HepG2 (cell line): ENCODE results near the gene AAMP. TPM values are rescaled to one million over a fixed set of nuclear protein-coding genes. Genes with fewer than 3 reads are reported as not detected.
A peak's percentile ranks its signal among the peaks of the same experiment; 100 is the strongest.

Source experiments
- ERF ChIP-seq: IDR thresholded peaks from 2 replicates; pipeline ENCODE4 v1.6.1; 2018; ENCODE audit warnings: missing biosample characterization, missing genetic modification reagents
- GZF1 ChIP-seq: sonication (generic); formaldehyde crosslinking; IDR thresholded peaks from 2 replicates; pipeline ENCODE4 v1.5.1; 2020; ENCODE audit warnings: mild to moderate bottlenecking, missing genetic modification reagents
- HOXA7 ChIP-seq: sonication (generic); formaldehyde crosslinking; IDR thresholded peaks from 2 replicates; pipeline ENCODE4 v1.8.1; 2022; ENCODE audit warnings: mild to moderate bottlenecking, missing genetic modification reagents, moderate library complexity
- KAT2B ChIP-seq: fragments of 150-350 bp; IDR thresholded peaks from 2 replicates; pipeline ENCODE4 v1.6.1; 2014; ENCODE audit warnings: low read depth, low read length, borderline replicate concordance
- KMT2A ChIP-seq: sonication (generic); formaldehyde crosslinking; IDR thresholded peaks from 2 replicates; pipeline ENCODE4 v1.4.0; 2020; ENCODE audit warnings: missing genetic modification reagents
- SCMH1 ChIP-seq: sonication (generic); formaldehyde crosslinking; IDR thresholded peaks from 2 replicates; pipeline ENCODE4 v1.9.0; 2021; ENCODE audit warnings: missing genetic modification reagents, mild to moderate bottlenecking, borderline replicate concordance
- SRSF9 ChIP-seq: fragments of 200-400 bp; formaldehyde crosslinking; IDR thresholded peaks from 2 replicates; pipeline ENCODE4 v1.6.1; 2018; ENCODE audit warnings: borderline replicate concordance, mild to moderate bottlenecking, low read depth, low read length; ENCODE audit not compliant: insufficient read depth, poor library complexity, severe bottlenecking
- TBL1XR1 ChIP-seq: fragments of 150-350 bp; IDR thresholded peaks from 2 replicates; pipeline ENCODE4 v1.6.1; 2014; ENCODE audit warnings: borderline replicate concordance, low read length; ENCODE audit not compliant: partially characterized antibody
- ZFP90 ChIP-seq: sonication (generic); formaldehyde crosslinking; IDR thresholded peaks from 2 replicates; pipeline ENCODE4 v1.8.0; 2022; ENCODE audit warnings: missing genetic modification reagents, mild to moderate bottlenecking, inconsistent platforms, borderline replicate concordance
- ZMYM2 ChIP-seq: sonication (generic); formaldehyde crosslinking; IDR thresholded peaks from 2 replicates; pipeline ENCODE4 v1.8.0; 2022; ENCODE audit warnings: mild to moderate bottlenecking, missing genetic modification reagents
- ZNF230 ChIP-seq: sonication (generic); formaldehyde crosslinking; IDR thresholded peaks from 2 replicates; pipeline ENCODE4 v1.4.0; 2020; ENCODE audit warnings: mild to moderate bottlenecking, missing genetic modification reagents
- ZNF441 ChIP-seq: sonication (generic); formaldehyde crosslinking; IDR thresholded peaks from 2 replicates; pipeline ENCODE4 v1.7.0; 2021; ENCODE audit warnings: missing genetic modification reagents, borderline replicate concordance
- ZSCAN12 ChIP-seq: sonication (generic); formaldehyde crosslinking; IDR thresholded peaks from 2 replicates; pipeline ENCODE4 v1.9.0; 2021; ENCODE audit warnings: mild to moderate bottlenecking, missing genetic modification reagents
- ZSCAN31 ChIP-seq: sonication (generic); formaldehyde crosslinking; IDR thresholded peaks from 2 replicates; pipeline ENCODE4 v1.5.0; 2020; ENCODE audit warnings: low read depth, mild to moderate bottlenecking, missing genetic modification reagents
- polyA plus RNA-seq, 8 experiments: library from polyadenylated mRNA; depleted of rRNA in 3 of 8; stranded (reverse) in 7 of 8; unstranded in 1 of 8; fragments of >200 nt; fragmentation: Illumina TruSeq in 4 of 8; extraction: Trizol in 4 of 8; gene quantifications; 2 replicates each; pipeline versions ENCODE4 v1.2.1 to v1.2.3, GENCODE V29; 2011 to 2016; ENCODE audit warnings: low read depth in 4 of 8, missing spikeins in 1 of 8, mixed read lengths in 1 of 8; ENCODE audit not compliant: insufficient read depth in 1 of 8
- total RNA-seq, 5 experiments: library from RNA; depleted of rRNA; stranded (reverse); fragments of >200 nt; fragmentation: Illumina TruSeq; extraction: Trizol; gene quantifications; 2 replicates each; pipeline ENCODE4 v1.2.3, GENCODE V29; 2016; ENCODE audit warnings: low read depth in 1 of 5
- TF ChIP-seq, protein P1 (sequence below): sonication (generic); formaldehyde crosslinking; conservative IDR thresholded peaks from 2 replicates; pipeline ENCODE4 v1.4.0; 2020; ENCODE audit warnings: missing genetic modification reagents
- TF ChIP-seq, protein P2 (sequence below): sonication (generic); formaldehyde crosslinking; IDR thresholded peaks from 2 replicates; pipeline ENCODE4 v1.4.0; 2020; ENCODE audit warnings: mild to moderate bottlenecking, missing genetic modification reagents
- TF ChIP-seq, protein P3 (sequence below): sonication (generic); formaldehyde crosslinking; conservative IDR thresholded peaks from 2 replicates; pipeline ENCODE4 v1.8.0; 2022; ENCODE audit warnings: low read depth, missing genetic modification reagents
- TF ChIP-seq, protein P4 (sequence below): IDR thresholded peaks from 2 replicates; pipeline ENCODE4 v1.6.1; 2016; ENCODE audit warnings: low read depth, borderline replicate concordance
- TF ChIP-seq, protein P5 (sequence below): sonication (generic); formaldehyde crosslinking; IDR thresholded peaks from 2 replicates; pipeline ENCODE4 v1.5.0; 2020; ENCODE audit warnings: missing genetic modification reagents
- TF ChIP-seq, protein P6 (sequence below): sonication (generic); formaldehyde crosslinking; IDR thresholded peaks from 2 replicates; pipeline ENCODE4; 2020; ENCODE audit warnings: missing genetic modification reagents, mild to moderate bottlenecking, borderline replicate concordance

The AAMP gene
- total and polyA plus RNA-seq, 2 of the 13 experiments (the other 11 are each of a cell fraction or from before 2014, with no cell fraction given), result 110 to 186 TPM

DNA sequence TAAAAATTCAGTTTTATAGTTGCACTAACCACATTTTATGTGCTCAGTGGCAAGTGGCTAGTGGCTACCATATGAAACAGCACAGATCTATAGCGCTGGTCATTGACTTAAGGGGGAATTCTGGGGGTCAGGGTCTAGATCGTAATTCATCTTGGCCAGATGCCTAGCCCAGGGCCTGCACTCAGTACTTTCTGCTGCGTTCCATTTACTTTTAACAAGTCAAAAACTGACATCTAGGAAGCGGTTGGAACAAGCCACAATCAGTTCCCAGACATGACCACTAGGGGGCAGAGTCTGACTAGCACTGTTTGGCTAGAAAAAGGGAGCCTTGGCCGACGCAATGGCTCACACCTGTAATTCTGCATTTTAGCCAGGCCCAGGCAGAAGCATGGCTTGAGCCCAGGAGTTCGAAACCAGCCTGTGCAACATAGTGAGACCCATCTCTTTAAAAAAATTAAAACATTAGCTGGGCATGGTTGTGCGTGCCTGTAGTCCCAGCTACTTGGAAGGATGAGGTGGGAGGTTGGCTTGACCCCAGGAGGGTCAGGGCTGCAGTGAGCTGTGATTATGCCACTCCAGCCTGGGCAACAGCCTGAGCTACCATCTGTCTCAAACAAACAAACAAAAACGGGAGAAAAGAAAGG is 31.4 kb upstream of the AAMP start (continued):
- TF ChIP-seq, protein P1, sequence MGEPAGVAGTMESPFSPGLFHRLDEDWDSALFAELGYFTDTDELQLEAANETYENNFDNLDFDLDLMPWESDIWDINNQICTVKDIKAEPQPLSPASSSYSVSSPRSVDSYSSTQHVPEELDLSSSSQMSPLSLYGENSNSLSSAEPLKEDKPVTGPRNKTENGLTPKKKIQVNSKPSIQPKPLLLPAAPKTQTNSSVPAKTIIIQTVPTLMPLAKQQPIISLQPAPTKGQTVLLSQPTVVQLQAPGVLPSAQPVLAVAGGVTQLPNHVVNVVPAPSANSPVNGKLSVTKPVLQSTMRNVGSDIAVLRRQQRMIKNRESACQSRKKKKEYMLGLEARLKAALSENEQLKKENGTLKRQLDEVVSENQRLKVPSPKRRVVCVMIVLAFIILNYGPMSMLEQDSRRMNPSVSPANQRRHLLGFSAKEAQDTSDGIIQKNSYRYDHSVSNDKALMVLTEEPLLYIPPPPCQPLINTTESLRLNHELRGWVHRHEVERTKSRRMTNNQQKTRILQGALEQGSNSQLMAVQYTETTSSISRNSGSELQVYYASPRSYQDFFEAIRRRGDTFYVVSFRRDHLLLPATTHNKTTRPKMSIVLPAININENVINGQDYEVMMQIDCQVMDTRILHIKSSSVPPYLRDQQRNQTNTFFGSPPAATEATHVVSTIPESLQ (CRISPR knock-in tag), result peak; percentile 93; the same call in 1 of the 2 replicates
- TF ChIP-seq SCMH1 (CRISPR knock-in tag) (no peak), ZNF230 (CRISPR knock-in tag) (0 out of 2 replicates have a peak, but pooled peaks have one; percentile 57), HOXA7 (CRISPR knock-in tag) (no peak), ZMYM2 (peak; percentile 96), TBL1XR1 (no peak), ZSCAN12 (CRISPR knock-in tag) (no peak; the same call in 1 of the 2 replicates), ERF (peak; percentile 97), SRSF9 (no peak), KMT2A (CRISPR knock-in tag) (peak; percentile 50; the same call in 1 of the 2 replicates), GZF1 (CRISPR knock-in tag) (no peak), KAT2B (no peak), ZNF441 (CRISPR knock-in tag) (no peak), ZSCAN31 (CRISPR knock-in tag) (0 out of 2 replicates have a peak, but pooled peaks have one; percentile 59), ZFP90 (CRISPR knock-in tag) (no peak; the same call in 1 of the 2 replicates)
- TF ChIP-seq, protein P2, sequence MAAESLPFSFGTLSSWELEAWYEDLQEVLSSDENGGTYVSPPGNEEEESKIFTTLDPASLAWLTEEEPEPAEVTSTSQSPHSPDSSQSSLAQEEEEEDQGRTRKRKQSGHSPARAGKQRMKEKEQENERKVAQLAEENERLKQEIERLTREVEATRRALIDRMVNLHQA, result no peak
- TF ChIP-seq, protein P3, sequence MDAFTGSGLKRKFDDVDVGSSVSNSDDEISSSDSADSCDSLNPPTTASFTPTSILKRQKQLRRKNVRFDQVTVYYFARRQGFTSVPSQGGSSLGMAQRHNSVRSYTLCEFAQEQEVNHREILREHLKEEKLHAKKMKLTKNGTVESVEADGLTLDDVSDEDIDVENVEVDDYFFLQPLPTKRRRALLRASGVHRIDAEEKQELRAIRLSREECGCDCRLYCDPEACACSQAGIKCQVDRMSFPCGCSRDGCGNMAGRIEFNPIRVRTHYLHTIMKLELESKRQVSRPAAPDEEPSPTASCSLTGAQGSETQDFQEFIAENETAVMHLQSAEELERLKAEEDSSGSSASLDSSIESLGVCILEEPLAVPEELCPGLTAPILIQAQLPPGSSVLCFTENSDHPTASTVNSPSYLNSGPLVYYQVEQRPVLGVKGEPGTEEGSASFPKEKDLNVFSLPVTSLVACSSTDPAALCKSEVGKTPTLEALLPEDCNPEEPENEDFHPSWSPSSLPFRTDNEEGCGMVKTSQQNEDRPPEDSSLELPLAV (CRISPR knock-in tag), result no peak
- TF ChIP-seq, protein P4, sequence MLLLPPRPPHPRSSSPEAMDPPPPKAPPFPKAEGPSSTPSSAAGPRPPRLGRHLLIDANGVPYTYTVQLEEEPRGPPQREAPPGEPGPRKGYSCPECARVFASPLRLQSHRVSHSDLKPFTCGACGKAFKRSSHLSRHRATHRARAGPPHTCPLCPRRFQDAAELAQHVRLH (CRISPR knock-in tag), result peak; percentile 86; the same call in 1 of the 2 replicates
- TF ChIP-seq, protein P5, sequence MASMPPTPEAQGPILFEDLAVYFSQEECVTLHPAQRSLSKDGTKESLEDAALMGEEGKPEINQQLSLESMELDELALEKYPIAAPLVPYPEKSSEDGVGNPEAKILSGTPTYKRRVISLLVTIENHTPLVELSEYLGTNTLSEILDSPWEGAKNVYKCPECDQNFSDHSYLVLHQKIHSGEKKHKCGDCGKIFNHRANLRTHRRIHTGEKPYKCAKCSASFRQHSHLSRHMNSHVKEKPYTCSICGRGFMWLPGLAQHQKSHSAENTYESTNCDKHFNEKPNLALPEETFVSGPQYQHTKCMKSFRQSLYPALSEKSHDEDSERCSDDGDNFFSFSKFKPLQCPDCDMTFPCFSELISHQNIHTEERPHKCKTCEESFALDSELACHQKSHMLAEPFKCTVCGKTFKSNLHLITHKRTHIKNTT (CRISPR knock-in tag), result no peak
- TF ChIP-seq, protein P6, sequence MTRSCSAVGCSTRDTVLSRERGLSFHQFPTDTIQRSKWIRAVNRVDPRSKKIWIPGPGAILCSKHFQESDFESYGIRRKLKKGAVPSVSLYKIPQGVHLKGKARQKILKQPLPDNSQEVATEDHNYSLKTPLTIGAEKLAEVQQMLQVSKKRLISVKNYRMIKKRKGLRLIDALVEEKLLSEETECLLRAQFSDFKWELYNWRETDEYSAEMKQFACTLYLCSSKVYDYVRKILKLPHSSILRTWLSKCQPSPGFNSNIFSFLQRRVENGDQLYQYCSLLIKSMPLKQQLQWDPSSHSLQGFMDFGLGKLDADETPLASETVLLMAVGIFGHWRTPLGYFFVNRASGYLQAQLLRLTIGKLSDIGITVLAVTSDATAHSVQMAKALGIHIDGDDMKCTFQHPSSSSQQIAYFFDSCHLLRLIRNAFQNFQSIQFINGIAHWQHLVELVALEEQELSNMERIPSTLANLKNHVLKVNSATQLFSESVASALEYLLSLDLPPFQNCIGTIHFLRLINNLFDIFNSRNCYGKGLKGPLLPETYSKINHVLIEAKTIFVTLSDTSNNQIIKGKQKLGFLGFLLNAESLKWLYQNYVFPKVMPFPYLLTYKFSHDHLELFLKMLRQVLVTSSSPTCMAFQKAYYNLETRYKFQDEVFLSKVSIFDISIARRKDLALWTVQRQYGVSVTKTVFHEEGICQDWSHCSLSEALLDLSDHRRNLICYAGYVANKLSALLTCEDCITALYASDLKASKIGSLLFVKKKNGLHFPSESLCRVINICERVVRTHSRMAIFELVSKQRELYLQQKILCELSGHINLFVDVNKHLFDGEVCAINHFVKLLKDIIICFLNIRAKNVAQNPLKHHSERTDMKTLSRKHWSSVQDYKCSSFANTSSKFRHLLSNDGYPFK (CRISPR knock-in tag), result no peak
